ENCODE results near the gene ULK4. TPM values are rescaled to one million over a fixed set of nuclear protein-coding genes. Genes with fewer than 3 reads are reported as not detected.
"Not testable (repeated sequence)": the region's sequence is repeated elsewhere in the genome, so short reads cannot be mapped to it uniquely, and the experiment has no call there.

ULK4 gene
- polyA plus RNA-seq, 4 donors: 2.7 to 5.6 (median 5.1) TPM

GRCh38 chr3:41457176-41457575, 504.7 kb downstream of the ULK4 start:
- no peak for DNase-seq (ENCODE audit: low read depth in 4 of 4, low spot score in 3 of 4)

DNA sequence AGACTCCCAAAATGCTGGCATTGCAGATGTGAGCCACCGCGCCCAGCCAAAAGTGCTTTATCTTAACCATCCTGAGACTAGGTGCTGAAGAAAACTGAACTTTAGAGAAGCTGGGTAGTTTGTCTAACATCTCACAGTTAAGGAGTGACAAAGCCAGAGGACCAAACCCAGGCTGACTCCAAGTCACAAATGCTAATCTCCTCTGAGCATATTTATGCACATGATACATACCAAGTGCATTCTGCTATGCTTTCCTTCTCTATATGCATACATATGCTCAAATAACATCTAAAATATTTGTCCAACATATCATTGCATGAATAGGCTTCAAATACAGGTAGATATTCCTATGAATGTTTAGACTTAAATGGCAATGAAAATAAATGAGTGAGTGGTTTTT, 505.7 kb downstream of the ULK4 start:
- no peak for DNase-seq (ENCODE audit: low read depth in 4 of 4, low spot score in 3 of 4)

DNA sequence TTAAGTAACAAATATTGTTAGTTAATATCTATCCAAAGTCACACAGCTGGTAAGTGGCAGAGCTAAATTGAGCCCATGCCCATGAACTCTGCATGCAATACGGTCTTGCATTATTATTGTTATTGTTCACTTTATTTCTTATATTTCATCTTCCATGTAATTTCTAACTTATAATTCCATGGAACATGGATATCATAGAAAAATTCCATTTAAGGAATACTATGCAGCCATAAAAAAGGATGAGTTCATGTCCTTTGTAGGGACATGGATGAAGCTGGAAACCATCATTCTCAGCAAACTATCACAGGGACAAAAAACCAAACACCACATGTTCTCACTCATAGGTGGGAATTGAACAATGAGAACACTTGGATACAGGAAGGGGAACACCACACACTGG, 508.3 kb downstream of the ULK4 start:
- not testable (repeated sequence) for DNase-seq (ENCODE audit: low read depth in 4 of 4, low spot score in 3 of 4)

DNA sequence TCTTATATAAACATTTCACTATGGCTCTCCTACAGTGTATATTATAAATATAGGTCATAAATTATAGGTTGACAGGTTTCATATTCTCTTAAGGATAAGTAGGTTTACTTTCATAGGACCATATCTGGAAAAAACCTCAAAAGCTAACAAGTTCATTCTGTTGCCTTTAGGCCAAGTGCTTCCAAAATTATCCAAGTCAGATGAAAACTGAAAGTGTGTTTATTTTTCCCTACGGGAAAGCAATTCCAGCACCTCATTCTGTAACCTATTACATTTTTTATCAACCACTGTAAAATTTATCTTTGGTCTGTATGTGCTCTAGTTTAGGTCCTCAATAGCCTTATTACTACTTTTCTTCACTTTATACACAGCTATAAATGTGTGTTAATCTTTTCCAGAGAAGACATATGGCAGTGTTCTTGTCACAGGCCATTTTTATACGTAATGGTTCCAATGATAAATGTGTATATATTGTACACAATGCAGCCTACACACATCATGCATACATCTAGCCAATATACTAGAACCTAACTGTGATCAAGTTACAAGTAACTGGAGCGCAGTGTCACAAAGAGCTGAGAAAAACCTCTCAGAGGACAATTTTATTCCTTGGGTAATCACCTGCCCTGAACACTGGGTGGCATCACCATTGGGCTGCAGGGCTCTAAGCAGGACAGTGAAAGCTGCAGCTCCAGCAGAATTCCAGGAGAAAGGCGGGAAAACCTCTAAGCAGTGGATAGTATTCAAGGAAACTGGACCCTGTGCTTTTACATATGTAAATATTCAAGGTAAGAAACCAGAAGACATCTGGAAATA, 511.3 kb downstream of the ULK4 start:
- no peak for DNase-seq (ENCODE audit: low read depth in 4 of 4, low spot score in 3 of 4)

DNA sequence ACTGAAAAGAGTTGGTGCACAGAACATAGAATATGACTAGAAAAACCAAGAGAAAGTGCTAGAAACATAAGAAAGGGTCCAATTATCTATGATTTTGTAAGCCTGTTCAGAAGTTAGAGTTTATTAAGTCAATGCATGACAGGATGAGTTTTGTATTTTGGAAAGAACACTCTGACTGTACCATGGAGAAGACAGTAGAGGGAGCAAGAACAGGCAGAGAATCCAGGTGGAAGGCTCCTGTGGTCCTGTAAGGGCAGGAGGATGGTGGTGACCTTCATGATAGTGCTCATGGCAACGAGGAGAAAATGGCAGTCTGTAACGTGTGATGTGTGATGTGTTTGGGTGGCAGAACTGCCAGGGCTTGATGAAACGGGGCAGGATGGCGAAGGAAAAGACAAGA, 513.5 kb downstream of the ULK4 start:
- no peak for DNase-seq (ENCODE audit: low read depth in 4 of 4, low spot score in 3 of 4)

DNA sequence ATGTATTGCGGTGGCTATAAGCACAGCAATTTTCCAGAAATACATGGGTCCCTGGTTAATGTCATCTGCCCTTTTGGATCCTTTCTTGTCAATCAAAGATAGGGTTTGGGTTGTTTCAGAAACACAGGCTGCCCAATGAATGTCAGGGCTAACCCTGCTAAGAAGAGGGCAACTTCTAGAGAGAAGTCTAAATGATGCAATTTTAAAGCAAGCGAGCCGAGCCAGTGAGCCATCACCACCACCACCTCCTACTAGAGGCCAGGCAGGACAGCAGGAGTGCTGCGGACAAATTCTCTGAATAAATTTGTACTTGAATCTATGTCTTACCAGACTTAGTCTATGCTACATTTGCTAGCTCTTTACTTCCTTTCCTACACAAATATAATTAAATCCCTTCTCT, 514.2 kb downstream of the ULK4 start:
- no peak for DNase-seq (ENCODE audit: low read depth in 4 of 4, low spot score in 3 of 4)

GRCh38 chr3:41446316-41446715, 515.6 kb downstream of the ULK4 start:
- DNase-seq (ENCODE audit: low read depth in 4 of 4, low spot score in 3 of 4): not testable (repeated sequence)

GRCh38 chr3:41441568-41441967, 520.3 kb downstream of the ULK4 start:
- no peak for DNase-seq (ENCODE audit: low read depth in 4 of 4, low spot score in 3 of 4)

- no peak for DNase-seq (ENCODE audit: low read depth in 4 of 4, low spot score in 3 of 4)
These were observed 520.8 kb downstream of the ULK4 start for GRCh38 chr3:41441139-41441538.

GRCh38 chr3:41436983-41437382, 524.9 kb downstream of the ULK4 start:
- DNase-seq (ENCODE audit: low read depth in 4 of 4, low spot score in 3 of 4): no peak

DNA sequence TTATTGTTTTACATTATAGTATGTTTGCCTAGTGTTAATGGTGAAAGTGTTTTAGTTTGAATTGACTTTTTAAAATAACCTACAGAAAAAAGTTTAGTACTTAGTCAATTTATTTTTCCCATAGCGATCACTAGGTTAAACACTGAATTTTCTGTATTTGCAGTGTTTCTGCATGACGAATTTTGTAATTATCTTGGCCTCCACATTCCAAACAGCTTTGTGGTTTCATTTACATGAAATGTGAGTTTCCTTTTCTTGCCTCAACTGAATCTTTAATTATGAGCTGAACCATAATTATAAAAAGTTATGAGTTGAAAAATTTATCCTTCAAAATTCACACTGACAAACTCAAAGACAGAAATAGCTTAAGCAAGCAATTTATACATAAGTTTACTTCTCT, 527.1 kb downstream of the ULK4 start:
- no peak for DNase-seq (ENCODE audit: low read depth in 4 of 4, low spot score in 3 of 4)

GRCh38 chr3:41431386-41431785, 530.5 kb downstream of the ULK4 start:
- DNase-seq (ENCODE audit: low read depth in 4 of 4, low spot score in 3 of 4): no peak

- DNase-seq (ENCODE audit: low read depth in 4 of 4, low spot score in 3 of 4): no peak
These were observed 531.0 kb downstream of the ULK4 start for GRCh38 chr3:41430886-41431285.

- DNase-seq (ENCODE audit: low read depth in 4 of 4, low spot score in 3 of 4): no peak
These were observed 531.5 kb downstream of the ULK4 start for GRCh38 chr3:41430391-41430790.

GRCh38 chr3:41426485-41426884, 535.4 kb downstream of the ULK4 start:
- DNase-seq (ENCODE audit: low read depth in 4 of 4, low spot score in 3 of 4): no peak

DNA sequence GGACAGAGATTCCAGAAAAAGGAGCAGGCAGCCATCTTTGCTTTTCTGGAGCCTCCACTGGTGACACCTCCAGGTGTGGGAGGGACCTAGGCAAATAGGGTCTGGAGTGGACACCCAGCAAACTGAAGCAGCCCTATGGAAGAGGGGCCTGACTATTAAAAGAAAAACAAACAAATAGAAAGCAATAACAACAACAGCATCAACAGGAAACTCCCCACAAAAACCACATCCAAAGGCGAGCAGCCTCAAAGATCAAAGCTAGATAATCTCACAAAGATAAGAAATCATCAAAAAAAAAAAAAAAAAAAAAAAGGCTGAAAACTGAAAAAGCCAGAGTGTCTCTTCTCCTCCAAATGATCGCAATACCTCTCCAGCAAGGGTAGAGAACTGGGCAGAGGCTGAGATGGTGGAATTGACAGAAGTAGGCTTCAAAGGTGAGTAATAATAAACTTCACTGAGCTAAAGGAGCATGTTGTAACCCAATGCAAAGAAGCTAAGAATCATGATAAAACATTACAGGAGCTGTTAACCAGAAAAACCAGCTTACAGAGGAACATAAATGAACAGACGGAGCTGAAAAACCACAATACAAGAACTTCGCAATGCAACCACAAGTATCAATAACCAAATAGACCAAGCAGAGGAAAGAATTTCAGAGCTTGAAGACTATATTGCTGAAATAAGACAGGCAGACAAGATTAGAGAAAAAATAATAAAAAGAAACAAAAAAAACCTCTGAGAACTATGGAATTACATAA, 537.2 kb downstream of the ULK4 start:
- no peak for DNase-seq (ENCODE audit: low read depth in 4 of 4, low spot score in 3 of 4)

DNA sequence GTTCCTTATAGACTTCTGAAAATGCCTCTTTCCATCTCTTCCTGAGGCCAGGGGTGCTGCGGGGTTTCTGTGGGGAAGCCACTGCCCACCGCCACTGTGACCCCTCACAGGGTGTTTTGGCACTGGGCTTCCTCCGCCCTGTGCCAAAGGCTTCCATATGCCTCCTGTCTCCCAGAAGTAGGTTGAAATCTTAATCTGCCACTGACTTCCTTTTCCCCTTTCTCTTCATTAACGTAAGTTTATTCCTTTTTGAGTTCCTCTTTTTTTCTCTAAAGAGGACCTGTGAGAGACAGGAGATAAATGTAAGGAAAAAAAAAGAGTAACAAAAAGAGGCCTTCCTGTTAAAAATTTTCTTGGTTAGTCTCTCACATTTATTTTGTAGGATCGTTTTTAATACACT, 542.1 kb downstream of the ULK4 start:
- DNase-seq (ENCODE audit: low read depth in 4 of 4, low spot score in 3 of 4): no peak

- no peak for DNase-seq (ENCODE audit: low read depth in 4 of 4, low spot score in 3 of 4)
These were observed 542.8 kb downstream of the ULK4 start for GRCh38 chr3:41418961-41419691.

GRCh38 chr3:41417574-41417973, 544.3 kb downstream of the ULK4 start:
- no peak for DNase-seq (ENCODE audit: low read depth in 4 of 4, low spot score in 3 of 4)

DNA sequence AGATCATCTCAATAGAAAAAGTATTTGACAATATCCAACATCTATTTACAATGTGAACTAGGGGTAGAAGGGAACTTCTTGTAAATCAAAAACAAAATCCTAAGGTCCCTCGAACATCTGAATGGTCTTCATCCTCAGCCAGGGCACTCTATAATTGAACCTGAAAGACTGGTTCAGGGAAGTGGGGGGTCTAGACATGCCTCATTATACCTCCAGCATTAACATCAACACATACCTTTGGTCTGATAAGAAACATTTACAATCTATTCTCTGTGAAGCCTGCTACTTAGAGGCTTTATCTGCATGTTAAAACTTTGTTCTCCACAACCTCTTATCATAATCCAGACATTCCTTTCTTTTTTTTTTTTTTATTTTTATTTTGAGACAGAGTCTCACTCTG, 550.8 kb downstream of the ULK4 start:
- no peak for DNase-seq (ENCODE audit: low read depth in 4 of 4, low spot score in 3 of 4)

DNA sequence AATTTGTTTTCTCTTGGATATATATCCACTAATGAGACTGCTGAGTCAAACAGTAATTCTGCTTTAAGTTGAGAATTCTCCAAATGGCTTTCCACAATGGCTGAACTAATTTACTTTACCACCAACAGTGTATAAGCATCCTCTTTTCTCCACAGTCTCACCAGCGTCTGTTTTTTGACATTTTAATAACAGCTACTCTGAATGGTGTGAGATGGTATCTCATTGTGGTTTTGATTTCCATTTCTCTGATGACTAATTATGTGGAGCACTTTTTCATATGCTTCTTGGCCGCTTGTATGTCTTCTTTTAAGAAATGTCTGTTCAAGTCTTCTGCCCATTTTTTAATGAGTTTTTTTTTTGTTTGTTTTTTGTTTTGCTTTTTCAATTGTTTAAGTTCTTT, 556.4 kb downstream of the ULK4 start:
- no peak for DNase-seq (ENCODE audit: low read depth in 4 of 4, low spot score in 3 of 4)

All from left renal pelvis (tissue), 4 donors.